Stimulated activated CD4-positive, alpha-beta T cell treated with anti-CD3 and anti-CD28 coated beads, Interleukin-15, amount 100 ng/mL, for 48 hours (primary cell): ENCODE measurements around the gene B4GALT6.

ENCODE experiments used
- DNase-seq, 2 donors: peaks; one replicate each; pipeline ENCODE4 v3.0.0-alpha.2; 2020; ENCODE audit warnings: low read depth in 2 of 2

Gene B4GALT6

DNA sequence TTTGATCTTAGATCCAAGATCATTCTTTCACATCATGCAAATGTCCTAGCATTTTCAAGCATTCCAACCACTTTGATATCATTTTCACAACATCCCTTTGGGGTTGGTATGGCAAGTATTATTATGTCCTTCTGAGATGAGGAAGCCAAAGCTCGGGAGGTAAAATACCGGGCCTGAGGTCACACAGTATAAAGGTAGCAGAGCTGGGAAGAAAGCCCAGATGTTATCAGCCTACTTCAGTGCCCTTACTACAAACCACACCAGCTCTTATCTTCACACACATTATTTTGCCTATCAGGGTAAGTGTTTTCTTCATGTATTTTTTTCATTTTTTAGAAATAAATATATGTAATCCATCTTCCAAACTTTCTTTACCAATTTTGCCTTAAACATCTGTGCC lies 4.2 kb upstream of the B4GALT6 start:
- no peak for DNase-seq

DNA sequence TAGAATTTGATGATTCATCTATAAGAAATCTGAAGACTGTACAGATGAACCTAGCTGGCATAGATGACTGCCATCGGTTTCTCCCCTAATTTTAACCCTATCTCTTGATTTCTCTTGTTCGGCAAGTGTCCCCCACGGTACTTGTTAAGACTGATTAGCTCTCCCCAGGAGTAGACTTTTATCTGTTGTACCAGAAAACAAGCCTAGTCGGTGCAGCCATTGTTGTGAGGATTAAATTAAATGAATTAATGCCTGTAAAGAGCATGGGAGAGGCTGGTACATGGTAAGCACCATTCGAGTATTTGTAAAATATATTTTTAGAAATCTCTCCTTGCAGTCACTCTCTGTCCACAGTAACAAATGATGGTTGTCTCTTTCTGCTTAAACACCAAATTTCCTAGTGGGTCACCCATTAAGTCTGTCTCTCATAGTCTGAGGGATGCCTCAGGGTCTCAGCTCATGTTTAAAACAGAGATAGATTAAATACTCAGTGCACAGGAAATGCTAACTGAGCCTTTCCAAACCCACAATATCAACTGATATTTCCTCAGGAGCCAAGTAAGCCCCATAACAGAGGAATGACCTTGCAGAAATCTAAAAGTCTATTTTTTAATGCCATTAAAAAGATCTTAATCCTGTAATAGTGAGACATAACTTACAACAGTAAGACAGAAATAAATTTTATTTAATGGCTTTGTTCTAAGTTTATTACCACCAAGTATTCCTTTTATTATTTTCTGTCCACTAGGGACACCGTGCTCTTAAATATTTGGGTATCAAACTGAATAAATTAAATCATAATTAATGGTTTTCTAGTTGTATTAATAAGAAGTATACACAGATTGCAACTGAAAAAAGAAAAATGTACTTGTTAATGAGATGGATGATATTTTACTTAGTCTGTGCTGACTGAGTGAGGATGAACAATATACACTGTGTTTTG lies 2.9 kb upstream of the B4GALT6 start:
- DNase-seq = no peak

DNA sequence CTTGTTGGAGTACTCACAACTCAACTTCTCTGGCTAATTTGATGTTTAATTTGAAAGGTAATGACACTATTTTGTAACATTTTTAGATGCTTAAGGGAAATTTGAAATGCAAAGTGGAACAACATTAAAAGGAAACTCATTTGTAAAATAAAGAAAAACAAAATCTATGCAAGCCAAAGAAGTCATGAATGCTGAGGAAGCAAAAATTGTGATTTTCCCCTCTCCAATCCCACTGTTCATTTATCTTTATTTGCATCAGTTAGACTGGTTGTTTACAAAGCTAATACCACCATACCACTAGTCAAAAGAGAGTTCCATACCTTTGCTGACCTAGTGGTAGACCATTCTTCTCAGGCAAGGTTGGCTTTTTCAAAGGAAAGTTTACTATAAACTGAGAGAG lies 2.2 kb upstream of the B4GALT6 start:
- DNase-seq = no peak

DNA sequence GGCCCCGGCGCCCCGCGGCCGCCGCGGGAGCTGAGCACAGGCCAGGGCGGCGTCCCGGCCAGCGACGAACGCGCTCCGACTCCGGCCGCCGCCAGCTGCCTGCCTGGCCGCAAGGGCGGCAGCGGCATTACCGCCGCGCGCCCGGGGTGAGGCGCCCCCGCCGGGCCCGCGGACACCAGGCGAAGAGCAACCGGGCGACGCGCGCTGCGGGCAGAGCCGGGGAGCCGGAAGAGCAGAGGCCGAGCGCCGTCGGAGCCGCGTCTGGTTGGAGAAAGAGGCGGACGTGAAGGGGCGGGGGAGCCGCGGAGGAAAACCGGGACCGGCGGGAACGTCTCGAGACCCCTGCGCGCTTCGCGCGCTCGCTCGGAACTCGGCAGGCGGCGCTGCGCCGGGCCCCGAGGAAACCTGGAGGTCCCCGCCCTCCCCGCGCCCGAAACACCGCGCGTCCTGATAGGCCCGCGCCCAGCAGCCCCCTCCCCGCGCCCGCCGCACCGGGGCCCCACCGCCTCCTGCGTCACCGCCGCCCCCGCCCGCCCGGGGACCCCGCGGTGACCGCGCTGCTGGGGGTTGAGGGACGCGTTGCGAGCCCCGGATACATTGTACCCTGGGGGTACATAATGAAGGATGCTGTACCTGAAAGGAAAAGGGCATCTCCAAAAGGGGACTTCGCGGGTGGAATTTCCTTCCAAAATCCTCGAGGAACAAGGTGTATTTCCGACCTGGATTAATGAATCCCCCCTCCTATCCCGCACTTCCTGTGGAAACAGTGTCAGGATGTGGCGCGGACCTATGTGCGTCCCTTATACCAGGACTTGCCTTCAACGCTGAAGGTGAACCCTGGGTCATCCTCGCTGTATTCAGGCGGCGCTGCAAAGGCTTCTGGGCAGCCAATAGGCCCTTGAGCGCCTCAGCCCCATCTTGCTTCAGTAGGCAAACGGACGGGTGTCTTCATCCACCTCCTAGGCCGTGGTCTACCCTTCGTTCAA lies 1.0 kb upstream of the B4GALT6 start:
- peak in 1 of 2 donors; percentile 36 for DNase-seq

DNA sequence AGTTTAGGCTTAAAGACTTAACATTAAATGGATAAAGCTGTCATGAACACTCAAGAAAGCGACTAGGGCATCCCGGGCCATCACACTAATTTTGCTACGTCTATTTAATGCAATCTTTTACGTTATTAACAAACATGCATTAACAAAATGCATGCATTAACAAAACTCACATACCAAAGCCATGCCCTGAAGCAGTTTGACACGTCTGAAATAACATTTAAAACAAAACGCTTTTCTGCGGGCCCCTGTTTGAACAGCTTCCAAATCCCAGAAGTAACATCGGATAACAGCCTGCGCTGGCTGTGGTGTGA lies 458 bp downstream of the B4GALT6 start:
- DNase-seq = no peak

DNA sequence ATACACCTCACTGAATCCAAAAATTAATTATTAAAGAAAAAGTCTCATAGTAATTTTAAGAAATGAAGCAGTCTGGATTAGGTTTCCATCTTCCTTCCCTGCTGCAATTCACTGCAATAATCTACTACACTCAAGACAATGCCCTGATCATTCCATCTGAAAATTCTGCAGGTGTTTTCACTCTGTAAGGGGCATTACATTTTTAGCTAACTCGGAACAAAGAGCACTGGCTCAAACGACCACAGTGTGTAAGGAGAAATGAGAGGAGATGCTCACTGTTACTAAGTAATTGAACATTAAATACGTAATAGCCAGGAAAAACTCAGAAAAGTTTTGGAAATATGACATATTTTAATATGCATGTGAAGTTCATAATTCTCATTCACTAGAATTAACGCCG lies 1.3 kb downstream of the B4GALT6 start:
- DNase-seq = no peak

DNA sequence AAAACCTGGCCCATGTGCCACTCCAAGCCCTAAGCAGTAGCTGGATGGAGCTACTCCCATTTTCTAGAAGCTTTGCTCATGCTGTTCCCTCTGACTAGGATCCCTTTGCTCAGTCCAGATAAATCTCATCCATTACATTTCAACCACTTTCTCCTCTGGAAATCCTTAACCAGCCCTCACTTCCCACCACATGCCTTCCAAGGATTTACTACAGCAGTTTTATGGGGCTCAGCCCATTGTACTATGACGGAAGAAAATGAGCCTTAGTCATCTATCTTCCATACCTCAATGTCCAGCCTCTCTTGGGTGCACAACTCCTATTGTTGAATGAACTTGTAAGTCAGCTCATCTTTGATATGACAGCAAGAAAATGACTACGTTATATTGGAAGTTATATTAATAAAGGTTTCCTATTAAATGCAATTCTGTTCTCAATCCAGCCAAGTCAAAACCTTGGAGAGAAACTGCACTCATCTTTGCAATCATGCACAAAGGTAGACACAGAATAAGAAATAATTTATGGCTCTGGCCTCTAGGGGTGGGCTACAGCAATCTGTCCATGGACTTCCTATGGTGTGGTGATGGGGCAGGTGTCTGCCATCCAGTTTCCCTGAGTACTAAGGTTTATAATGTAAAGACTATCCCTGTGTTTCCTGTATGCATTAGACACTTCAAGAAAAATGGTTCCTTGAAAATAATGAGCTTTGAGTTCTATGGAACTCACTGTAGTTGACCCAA lies 3.4 kb downstream of the B4GALT6 start:
- no peak for DNase-seq

DNA sequence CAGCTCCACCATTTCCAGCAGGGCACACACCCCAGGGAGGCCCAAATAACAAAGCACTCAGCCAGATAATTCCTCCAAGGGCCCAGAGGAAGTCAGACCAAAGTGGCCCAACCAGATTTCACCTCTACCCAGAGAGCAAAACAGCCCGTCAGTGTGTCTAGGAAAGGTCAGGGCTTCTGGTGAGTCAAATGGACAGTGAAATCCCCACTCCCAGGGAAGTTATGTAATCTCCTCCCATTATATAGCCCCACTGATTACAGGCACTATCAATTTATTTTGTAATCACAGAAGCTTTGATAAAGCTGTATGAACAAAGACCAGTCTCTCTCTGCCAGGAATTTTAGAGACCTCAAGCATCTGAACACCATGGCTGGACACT lies 4.0 kb downstream of the B4GALT6 start:
- DNase-seq = no peak

DNA sequence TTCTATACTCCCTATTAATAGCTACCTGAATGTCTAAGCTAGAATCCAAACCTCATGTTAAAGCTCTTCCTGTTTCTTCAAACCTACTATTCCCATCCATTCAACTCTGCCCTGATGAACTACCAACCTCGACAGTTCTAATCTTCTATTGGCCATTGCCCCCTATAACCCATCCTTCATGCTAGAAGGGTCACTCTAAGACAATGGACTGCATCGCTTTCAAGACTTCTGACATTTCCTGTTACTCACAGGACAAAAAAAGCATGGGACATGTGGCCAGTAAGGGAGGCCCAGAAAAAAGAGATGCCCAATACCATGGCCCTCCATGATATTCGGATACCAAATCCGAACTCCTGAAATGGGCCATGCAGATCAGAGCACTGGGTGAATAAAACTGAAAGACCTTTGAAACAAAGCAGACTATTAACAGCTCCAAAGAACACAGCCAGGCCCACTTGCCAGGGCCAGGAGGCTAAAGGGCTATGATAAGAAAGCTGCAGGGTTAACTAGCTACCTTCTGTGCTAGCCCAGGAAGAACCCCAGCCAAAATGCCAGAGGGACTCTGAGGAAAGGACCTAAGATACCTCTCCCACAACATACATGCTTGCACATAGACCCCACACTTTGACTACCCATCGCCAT lies 4.5 kb downstream of the B4GALT6 start:
- DNase-seq = no peak

DNA sequence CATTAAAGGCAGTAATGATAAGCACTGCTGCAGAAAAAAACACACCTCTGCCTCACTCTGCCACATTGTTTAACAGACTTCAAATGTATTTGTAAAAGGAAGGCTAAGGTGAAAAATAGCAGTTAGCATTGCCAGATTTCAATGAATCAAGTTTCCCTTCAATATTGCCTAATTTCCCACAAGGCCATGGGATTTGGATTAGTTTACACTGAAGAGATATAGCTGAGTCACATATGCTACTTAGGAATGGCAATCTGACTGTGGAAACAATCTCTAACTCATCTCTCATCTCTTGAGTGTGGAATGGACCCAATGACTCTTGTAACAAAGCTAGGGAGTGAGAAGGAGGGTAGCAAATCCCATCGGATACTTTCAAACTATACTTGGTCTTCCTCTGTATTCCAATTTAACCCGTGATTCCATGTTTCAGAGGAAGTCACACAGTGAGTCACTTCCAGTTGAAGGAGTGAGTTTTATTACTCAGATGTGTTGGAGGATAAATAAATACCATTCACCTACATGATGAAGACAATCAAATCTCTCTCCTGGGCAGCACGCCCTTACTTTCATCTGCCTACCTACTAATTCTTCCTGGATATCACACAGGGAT lies 5.1 kb downstream of the B4GALT6 start:
- no peak for DNase-seq

DNA sequence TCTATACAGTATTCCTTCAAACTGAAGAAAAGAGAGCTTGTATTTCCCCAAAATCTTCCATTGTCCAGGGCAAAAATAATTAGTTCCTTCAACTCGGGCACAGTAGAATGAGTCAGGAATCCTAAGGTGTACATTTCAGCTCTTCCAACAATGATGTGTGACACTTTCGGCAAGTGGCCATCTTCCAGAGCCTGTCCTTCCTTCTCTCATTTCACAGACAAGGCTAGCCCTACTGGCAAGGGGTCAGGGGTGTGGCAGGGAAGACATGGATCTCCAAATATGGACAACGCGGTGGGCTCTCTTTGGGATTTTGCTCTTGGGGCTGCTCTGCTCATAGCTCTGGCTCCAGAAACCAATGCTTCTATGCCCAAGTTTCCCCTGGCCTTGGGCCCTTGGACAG lies 6.0 kb downstream of the B4GALT6 start:
- no peak for DNase-seq

DNA sequence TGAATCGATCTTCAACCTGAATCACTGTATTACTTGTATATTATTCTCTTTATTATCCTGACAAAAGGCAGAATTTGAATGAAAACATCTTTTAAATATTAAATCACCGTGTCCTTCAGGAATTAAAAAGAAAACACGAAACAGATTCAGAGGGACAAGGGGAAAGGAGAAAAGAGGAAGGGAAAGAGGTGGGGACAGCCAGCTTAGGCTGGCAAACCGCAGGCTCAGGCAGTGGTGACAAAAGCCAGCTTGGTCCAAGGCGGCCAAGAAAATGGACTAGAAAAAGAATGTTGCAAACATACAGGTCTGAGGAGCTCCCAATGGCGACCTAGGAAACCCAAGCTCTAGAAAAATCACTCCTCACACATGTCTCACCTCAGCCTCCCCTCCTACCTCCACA lies 6.8 kb downstream of the B4GALT6 start:
- no peak for DNase-seq

DNA sequence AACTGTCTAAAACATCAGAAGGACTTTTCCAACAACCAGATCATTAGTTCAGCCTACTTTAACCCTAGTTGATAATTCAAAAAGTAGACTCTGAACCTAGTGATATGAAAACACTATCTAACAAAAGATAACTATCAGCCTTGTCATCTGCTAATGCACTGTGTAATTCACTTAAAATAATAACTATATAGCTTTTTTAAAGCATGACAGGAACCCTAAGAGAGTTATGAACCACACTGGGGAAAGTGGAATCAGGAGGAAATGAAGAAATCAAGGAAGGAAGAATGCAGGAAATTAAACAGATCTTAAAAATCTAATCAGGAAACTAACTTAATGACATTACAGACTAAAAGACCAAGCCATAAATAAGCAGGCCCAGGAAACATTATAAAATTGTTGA lies 9.0 kb downstream of the B4GALT6 start:
- DNase-seq = no peak

DNA sequence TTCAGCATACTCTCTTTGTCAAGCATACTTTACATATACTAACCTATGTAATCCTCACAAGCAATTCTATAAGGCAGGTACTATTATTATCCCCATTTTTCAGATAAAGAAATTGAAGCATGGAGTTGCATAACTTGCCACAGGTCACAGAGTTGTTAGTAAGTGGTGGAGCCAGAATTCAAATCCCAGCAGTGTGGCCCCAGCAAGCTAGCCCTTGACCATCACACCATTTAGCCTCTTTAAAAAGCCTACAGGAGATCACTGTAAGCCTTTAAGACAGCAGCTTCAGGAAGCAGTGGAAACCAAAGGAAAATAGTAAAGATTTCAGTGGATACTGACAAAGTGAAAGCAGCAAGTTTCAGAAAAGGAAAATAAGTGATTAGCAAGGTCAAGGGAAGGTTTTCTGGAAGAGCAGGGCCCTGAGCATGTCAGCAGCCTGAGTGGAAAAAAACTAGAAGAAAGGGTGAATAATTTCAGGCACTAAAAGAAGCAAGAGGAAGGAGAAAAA lies 11.7 kb downstream of the B4GALT6 start:
- no peak for DNase-seq

DNA sequence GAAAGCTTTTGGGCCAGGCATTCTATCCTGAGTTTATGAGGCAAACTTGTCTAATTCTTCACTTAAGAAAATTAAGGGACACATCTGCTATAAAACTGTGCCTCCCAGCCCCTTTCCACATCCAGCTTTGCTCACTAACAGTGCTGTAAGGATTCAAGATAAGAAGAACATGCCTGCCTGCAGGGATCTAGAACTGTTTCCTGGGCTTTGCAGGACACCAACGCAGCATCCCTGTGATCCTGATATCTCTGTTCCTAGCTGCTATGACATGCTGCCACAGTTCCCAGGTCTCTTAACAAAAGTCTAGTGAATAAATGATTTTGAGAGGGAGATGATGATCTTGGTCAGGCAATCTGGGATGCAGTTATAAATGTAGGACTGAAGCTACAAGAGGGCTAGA lies 12.4 kb downstream of the B4GALT6 start:
- DNase-seq = no peak

DNA sequence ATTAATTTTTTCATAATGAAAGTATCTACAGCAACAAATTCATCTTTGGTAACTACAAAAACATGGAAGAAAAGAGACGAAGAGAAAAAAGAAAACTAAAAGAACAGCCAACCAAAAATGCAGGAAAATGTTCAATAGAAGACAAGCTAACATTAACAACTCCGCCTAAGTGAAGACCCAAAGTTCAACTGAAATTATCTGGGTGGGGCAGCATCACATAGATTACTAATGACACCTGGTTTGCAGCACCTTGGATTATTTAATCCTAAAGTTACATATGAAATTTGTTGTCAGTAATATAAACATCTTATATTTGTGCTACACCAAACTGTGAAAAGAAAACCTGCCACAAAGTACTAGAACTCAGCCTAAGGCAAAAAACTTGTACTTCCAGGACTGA lies 14.8 kb downstream of the B4GALT6 start:
- DNase-seq = no peak

DNA sequence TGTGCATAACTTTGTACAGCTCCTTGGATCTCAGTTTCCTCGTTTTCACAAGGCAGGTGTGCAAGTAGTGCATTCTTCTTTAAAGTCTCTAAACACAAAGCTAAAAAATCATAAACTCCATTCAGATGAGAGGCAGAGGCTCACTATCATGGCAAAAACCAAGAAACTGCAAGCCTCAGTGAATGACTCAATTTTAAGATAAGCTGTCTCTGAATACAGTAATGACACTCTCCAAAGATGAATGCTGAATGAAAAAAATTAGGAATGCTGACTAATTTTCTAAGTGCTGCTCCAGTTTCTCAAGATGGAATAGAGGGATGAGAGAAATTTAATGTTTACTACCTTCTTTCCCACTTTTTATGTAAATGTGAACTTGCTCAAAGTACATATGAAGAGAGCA lies 17.2 kb downstream of the B4GALT6 start:
- DNase-seq = no peak

DNA sequence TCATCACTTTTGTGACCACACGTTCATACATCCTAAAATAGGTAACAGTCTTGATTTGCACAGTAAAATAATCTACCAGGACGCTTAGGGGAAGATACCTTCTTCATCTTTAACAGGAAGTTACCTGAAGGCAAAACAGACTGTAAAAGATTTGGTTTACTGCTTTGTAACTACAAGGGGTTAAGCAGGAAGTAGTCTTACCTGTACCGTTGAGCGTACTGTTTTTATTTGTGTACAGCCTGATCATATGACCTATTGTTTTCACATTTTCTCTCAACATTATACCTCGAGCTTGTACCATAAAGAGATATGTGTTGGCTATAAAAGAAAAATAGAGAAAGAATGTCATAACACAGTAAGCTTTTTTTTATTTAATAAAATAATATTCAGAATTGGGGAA lies 18.3 kb downstream of the B4GALT6 start:
- no peak for DNase-seq

DNA sequence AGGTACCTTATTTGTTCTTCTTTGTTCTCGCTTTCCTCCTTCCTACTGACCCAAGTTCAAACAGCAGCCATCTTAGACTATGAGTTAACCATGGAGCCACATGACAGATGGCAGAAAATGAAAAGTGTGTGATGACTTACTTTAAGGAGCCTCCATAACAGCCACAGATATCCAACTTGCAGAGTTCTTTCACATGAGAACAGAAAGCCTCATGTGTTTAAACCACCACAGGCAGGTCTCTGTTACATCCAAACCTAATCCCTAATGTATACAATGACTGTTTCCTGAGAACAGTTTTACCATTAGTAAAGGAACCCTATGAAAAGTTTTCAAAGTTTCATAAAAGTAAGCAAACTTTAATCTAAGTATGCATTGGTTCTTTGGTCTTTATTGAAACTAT lies 20.3 kb downstream of the B4GALT6 start:
- no peak for DNase-seq

DNA sequence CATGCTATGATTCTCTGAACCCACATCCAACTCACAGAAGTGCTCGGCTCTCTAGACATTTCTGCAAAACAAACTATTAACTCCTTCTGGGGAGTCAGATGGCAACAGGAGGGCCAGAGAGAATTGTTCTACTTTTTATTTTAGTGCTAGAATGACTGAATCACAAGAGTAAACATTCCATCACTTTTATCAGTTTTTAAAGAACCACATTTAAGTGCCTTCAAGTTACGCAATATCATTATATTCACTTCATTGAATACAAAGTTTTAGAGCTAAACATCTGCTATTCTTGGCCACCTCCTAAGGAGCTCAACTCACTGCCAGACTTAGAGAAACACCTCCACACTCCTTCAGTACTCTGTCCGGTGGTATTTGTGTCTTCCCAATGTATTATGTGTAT lies 22.4 kb downstream of the B4GALT6 start:
- no peak for DNase-seq

DNA sequence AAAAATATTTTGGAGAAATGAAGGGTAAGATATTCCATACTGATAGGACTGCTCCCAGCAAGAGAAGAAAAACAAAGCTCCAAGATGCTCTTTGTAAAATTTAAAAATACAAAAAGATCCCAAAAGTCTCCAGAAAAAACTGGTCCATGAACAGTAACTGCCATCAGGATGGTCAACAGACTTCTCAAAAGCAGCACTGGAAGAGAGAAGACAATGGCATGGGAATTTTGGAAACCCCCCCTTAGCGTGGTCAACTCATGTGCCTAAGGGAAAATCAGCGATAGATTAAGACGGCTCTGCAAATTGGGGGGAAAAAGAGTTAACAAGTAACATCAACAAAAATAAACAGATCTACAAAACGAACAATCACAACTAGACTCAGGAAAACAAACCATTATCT lies 23.6 kb downstream of the B4GALT6 start:
- no peak for DNase-seq
